Measurements from ENCODE around the gene CLCNKA. TPM values are rescaled to one million over a fixed set of nuclear protein-coding genes. Genes with fewer than 3 reads are reported as not detected.
A peak's percentile ranks its signal among the peaks of the same experiment; 100 is the strongest.

The CLCNKA gene
- total and polyA plus RNA-seq, 2 of the 8 experiments (the other 6 are each of a cell fraction or from before 2014, with no cell fraction given): 0.95 to 2.0 TPM

- no peaks in the 10 kb centered on the region for H3K9me3 ChIP-seq (ENCODE audit: insufficient read depth in 2 of 2, low read depth in 1 of 2, low read length in 1 of 2)
- no peak overlapping the region for H3K4me3 ChIP-seq (ENCODE audit: extremely low read depth in 1 of 4, insufficient read depth in 2 of 4, low read depth in 3 of 4, low read length in 4 of 4)
- H3K4me2 ChIP-seq (ENCODE audit: insufficient read depth in 1 of 2, low read depth in 2 of 2, low read length in 2 of 2): no peak overlapping the region
- H3K18ac ChIP-seq (ENCODE audit: extremely low read depth, low read length): no peak overlapping the region
- H4K5ac ChIP-seq (ENCODE audit: insufficient read length, low read depth, low read length): no peak overlapping the region
- no peak overlapping the region for H2BK20ac ChIP-seq (ENCODE audit: low read length)
- no peaks in the 10 kb centered on the region for H3K79me2 ChIP-seq (ENCODE audit: control insufficient read depth in 1 of 2, insufficient read depth in 2 of 2, low read length in 2 of 2)
- no peak overlapping the region for H3K23ac ChIP-seq (ENCODE audit: insufficient read length)
- H3K56ac ChIP-seq (replicated peaks; ENCODE audit: insufficient read length, low read depth, low read length): no peak overlapping the region
- H2AK5ac ChIP-seq (ENCODE audit: low read depth, low read length): no peak overlapping the region
- peaks cover 0 to 14% (median 7%) of the 10 kb centered on the region in 4 experiments; a peak in 5 of 7 replicates for H3K4me1 ChIP-seq (replicated peaks in 1 of 4; ENCODE audit: control insufficient read depth in 3 of 4, insufficient read depth in 4 of 4, low read length in 3 of 4)
- no peak overlapping the region for H3K27ac ChIP-seq (ENCODE audit: low read depth, low read length)
- H2AFZ ChIP-seq (ENCODE audit: low read length): no peak overlapping the region
- 79% methylated on average over 10 of the region's 11 CpGs; no CpG with 5 or more reads in 1 of the 2 experiments for WGBS, 2 experiments (ENCODE audit: extremely low coverage in 1 of 2, insufficient coverage in 1 of 2, insufficient read length in 1 of 2, insufficient replicate concordance in 2 of 2, low coverage in 1 of 2, low lambda C conversion rate in 2 of 2, missing lambda C conversion rate in 1 of 2)
- no peak overlapping the region for H2BK120ac ChIP-seq (replicated peaks; ENCODE audit: low read depth, low read length)
- ChIA-PET CTCF (ENCODE audit: partially characterized antibody) (interaction anchor here (1.3 to 6.7 kb wide), 3 partner anchors 10 to 230 kb away, joined by 3 to 74 read pairs (median 41); no protein-coding TSS in a partner anchor), POLR2A (ENCODE audit: partially characterized antibody) (interaction anchor here (1.1 kb wide), 1 partner anchor 10 kb away, joined by 3 read pairs; no protein-coding TSS in a partner anchor)
- H3K4ac ChIP-seq (replicated peaks; ENCODE audit: insufficient read length, low read depth, low read length): no peak overlapping the region
- DNase-seq (ENCODE audit: low read depth in 1 of 2, low spot score in 2 of 2): no peak
- H3K14ac ChIP-seq (ENCODE audit: insufficient read length): no peak overlapping the region
- no peak for FAIRE-seq
- H3K9ac ChIP-seq (replicated peaks in 1 of 4; ENCODE audit: extremely low read depth in 1 of 4, low read depth in 3 of 4, low read length in 3 of 4): no peak overlapping the region
- no peak overlapping the region for H2BK15ac ChIP-seq (ENCODE audit: low read length)
- peaks cover 0 to 7% (median 2%) of the 10 kb centered on the region in 4 experiments; a peak in 3 of 7 replicates for H3K27me3 ChIP-seq (replicated peaks in 1 of 4; ENCODE audit: control insufficient read depth in 3 of 4, extremely low read depth in 1 of 4, insufficient read depth in 3 of 4, low read length in 3 of 4)
- no peak overlapping the region; the same call in 1 of the 2 replicates for H2BK12ac ChIP-seq (ENCODE audit: low read depth, low read length)
- 0 out of 2 replicates have a peak overlapping the region, but pooled peaks have one; percentile 73 for H2BK5ac ChIP-seq (ENCODE audit: low read depth, low read length)
- no peaks in the 10 kb centered on the region for H4K20me1 ChIP-seq (replicated peaks in 1 of 2; ENCODE audit: control insufficient read depth in 1 of 2, insufficient read depth in 2 of 2, low read length in 2 of 2)
- H3K23me2 ChIP-seq (ENCODE audit: low read depth, low read length): no peaks in the 10 kb centered on the region
- no peak overlapping the region for H4K8ac ChIP-seq (ENCODE audit: extremely low read depth, insufficient read depth, low read length)
- no peaks in the 10 kb centered on the region for H3K79me1 ChIP-seq (ENCODE audit: low read depth, low read length)
- H4K91ac ChIP-seq (replicated peaks; ENCODE audit: insufficient read length, low read length): no peak overlapping the region
- no peaks in the 10 kb centered on the region for H3K36me3 ChIP-seq (ENCODE audit: control insufficient read depth in 2 of 4, insufficient read depth in 4 of 4, low read length in 3 of 4)
- TF ChIP-seq KDM4A (IDR thresholded peaks at IDR 0.05; ENCODE audit: low read depth, low read length, severe bottlenecking) (no peak), PHF8 (conservative IDR thresholded peaks at IDR 0.05; ENCODE audit: low read depth, low read length) (no peak)
These were observed 557 bp downstream of the CLCNKA start for GRCh38 chr1:16022393-16022792.
